K562 (cell line): ENCODE data around the gene RSRC1.

Experiments
- ARNT ChIP-seq, 2 experiments: fragments of 450-650 bp; IDR thresholded peaks; 2 replicates each; pipeline ENCODE4 v1.6.1; 2016; ENCODE audit warnings: mild to moderate bottlenecking in 1 of 2
- ATF1 ChIP-seq, 2 experiments: fragments of 450-650 bp in 1 of 2; IDR thresholded peaks; 2 replicates each; pipeline ENCODE4 v1.6.1; 2016; ENCODE audit warnings: missing compliant biosample characterization in 1 of 2, missing genetic modification characterization in 1 of 2
- ESRRA ChIP-seq: fragments of 450-650 bp; IDR thresholded peaks from 2 replicates; pipeline ENCODE4 v1.6.1; 2014; ENCODE audit warnings: low read depth, mild to moderate bottlenecking, moderate library complexity, borderline replicate concordance
- EZH2 ChIP-seq: IDR thresholded peaks from 2 replicates; pipeline ENCODE4 v1.6.1; 2012; ENCODE audit warnings: low read depth, mild to moderate bottlenecking, inconsistent platforms, low read length, borderline replicate concordance
- KAT2B ChIP-seq: IDR thresholded peaks from one replicate; pipeline ENCODE4 v1.6.1; 2012; ENCODE audit warnings: low read depth, mild to moderate bottlenecking, control low read depth, inconsistent platforms, low read length, moderate library complexity
- KLF16 ChIP-seq: IDR thresholded peaks from 2 replicates; pipeline ENCODE4 v1.6.1; 2016; ENCODE audit warnings: antibody characterized with exemption
- RAD21 ChIP-seq, 2 experiments: fragments of 250-450 bp in 1 of 2; fragments of 450-650 bp in 1 of 2; sonication (Bioruptor Pico) in 1 of 2; formaldehyde crosslinking in 1 of 2; IDR thresholded peaks in 1 of 2; conservative IDR thresholded peaks in 1 of 2; 2 replicates each; pipeline versions ENCODE4 v1.4.0 to v1.8.0; 2020 to 2022; ENCODE audit warnings: mild to moderate bottlenecking in 2 of 2, moderate library complexity in 1 of 2
- SAFB ChIP-seq: fragments of 200-400 bp; formaldehyde crosslinking; IDR thresholded peaks from 2 replicates; pipeline ENCODE4 v1.6.1; 2017; ENCODE audit warnings: low read depth, low read length, borderline replicate concordance
- SPI1 ChIP-seq: IDR thresholded peaks from 2 replicates; pipeline ENCODE4 v1.6.1; 2011; ENCODE audit warnings: low read depth, low read length, control low read depth, borderline replicate concordance
- TAF7 ChIP-seq: fragments of 450-650 bp; IDR thresholded peaks from 2 replicates; pipeline ENCODE4 v1.6.1; 2016; ENCODE audit warnings: missing genetic modification characterization, missing compliant biosample characterization
- TEAD1 ChIP-seq, 2 experiments: fragments of 450-650 bp in 1 of 2; sonication (generic) in 1 of 2; formaldehyde crosslinking; IDR thresholded peaks; 2 replicates each; pipeline versions ENCODE4 v1.4.0 to v1.8.0; 2020 to 2022; ENCODE audit warnings: mild to moderate bottlenecking in 2 of 2, missing genetic modification reagents in 1 of 2
- ZBTB7A ChIP-seq: IDR thresholded peaks from 2 replicates; pipeline ENCODE4 v1.6.1; 2011; ENCODE audit warnings: low read depth, mild to moderate bottlenecking, low read length, moderate library complexity, borderline replicate concordance; ENCODE audit not compliant: control insufficient read depth
- ZNF354B ChIP-seq: fragments of 250-450 bp; sonication (Bioruptor Pico); IDR thresholded peaks from 2 replicates; pipeline ENCODE4 v1.4.0; 2020
- TF ChIP-seq, protein P1 (sequence below), 3 experiments: fragments of 200-800 bp in 1 of 3; fragments of 250-450 bp in 1 of 3; fragments of 450-650 bp in 1 of 3; sonication (Bioruptor Pico) in 1 of 3; sonication (Bioruptor generic) in 1 of 3; formaldehyde crosslinking in 1 of 3; IDR thresholded peaks; 2 replicates each; pipeline versions ENCODE4 v1.6.1 to v1.8.0; 2016 to 2022; ENCODE audit warnings: mild to moderate bottlenecking in 2 of 3, missing genetic modification characterization in 2 of 3, missing compliant biosample characterization in 1 of 3, moderate library complexity in 1 of 3

DNA sequence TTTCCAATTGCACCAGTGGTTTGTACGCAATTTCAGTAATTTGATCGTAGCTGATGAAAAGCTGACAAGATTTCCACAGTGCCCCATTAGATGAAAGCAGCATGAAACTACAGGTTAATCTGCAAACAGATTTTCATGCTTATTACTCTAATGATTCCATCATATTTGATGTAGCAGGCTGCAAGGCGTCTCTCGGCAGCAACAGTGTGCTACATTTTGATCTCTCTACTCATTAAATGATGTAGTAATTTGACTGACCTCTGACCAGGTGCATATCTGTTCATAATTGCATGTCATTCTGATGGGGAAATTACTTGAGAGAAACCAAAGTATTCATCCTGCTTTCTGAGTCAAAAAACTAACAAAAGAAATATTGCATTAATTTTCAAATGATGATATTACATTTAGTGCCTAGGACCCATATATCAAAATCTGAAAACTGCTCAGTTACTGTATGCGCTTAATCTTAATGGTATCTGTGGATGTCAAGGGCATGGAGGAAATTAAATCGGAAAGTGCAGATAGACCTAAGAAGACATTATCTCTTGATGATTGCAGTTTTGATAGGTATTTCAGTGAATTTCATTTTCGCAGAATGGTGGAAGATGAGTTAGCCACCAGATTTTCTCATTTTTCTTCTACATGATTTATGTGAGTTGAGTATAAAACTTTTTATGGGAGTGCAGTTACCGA is 198.5 kb downstream of the RSRC1 start:
- TF ChIP-seq EZH2 (no peak), TAF7 (tag) (no peak), SAFB (no peak), ZBTB7A (no peak), ESRRA (no peak), KLF16 (no peak), RAD21 (CRISPR knock-in tag; conservative IDR thresholded peaks at IDR 0.05 in 1 of 2, IDR thresholded peaks at IDR 0.05 in 1 of 2) (no peak), SPI1 (no peak), TEAD1 (CRISPR knock-in tag; IDR thresholded peaks at IDR 0.05) (no peak), ZNF354B (CRISPR knock-in tag) (no peak), ARNT (IDR thresholded peaks at IDR 0.05) (no peak), ATF1 (CRISPR knock-in tag; IDR thresholded peaks at IDR 0.05) (no peak), ATF1 (tag; IDR thresholded peaks at IDR 0.05) (no peak), KAT2B (no peak)
- TF ChIP-seq, protein P1, sequence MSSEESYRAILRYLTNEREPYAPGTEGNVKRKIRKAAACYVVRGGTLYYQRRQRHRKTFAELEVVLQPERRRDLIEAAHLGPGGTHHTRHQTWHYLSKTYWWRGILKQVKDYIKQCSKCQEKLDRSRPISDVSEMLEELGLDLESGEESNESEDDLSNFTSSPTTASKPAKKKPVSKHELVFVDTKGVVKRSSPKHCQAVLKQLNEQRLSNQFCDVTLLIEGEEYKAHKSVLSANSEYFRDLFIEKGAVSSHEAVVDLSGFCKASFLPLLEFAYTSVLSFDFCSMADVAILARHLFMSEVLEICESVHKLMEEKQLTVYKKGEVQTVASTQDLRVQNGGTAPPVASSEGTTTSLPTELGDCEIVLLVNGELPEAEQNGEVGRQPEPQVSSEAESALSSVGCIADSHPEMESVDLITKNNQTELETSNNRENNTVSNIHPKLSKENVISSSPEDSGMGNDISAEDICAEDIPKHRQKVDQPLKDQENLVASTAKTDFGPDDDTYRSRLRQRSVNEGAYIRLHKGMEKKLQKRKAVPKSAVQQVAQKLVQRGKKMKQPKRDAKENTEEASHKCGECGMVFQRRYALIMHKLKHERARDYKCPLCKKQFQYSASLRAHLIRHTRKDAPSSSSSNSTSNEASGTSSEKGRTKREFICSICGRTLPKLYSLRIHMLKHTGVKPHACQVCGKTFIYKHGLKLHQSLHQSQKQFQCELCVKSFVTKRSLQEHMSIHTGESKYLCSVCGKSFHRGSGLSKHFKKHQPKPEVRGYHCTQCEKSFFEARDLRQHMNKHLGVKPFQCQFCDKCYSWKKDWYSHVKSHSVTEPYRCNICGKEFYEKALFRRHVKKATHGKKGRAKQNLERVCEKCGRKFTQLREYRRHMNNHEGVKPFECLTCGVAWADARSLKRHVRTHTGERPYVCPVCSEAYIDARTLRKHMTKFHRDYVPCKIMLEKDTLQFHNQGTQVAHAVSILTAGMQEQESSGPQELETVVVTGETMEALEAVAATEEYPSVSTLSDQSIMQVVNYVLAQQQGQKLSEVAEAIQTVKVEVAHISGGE (CRISPR knock-in tag; IDR thresholded peaks at IDR 0.05), result no peak
